Measurements from ENCODE around the gene SDHC.
"Not testable (repeated sequence)": the region's sequence is repeated elsewhere in the genome, so short reads cannot be mapped to it uniquely, and the experiment has no call there.

The SDHC gene

DNA sequence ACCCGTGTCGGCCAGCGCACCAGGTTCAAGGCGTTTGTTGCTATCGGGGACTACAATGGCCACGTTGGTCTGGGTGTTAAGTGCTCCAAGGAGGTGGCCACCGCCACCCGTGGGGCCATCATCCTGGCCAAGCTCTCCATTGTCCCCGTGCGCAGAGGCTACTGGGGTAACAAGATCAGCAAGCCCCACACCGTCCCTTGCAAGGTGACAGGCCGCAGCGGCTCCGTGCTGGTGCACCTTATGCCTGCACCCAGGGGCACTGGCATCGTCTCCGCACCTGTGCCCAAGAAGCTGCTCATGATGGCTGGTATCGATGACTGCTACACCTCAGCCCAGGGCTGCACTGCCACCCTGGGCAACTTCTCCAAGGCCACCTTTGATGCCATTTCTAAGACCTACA, 92.4 kb downstream of the SDHC start:
- peaks cover 28% of the 10 kb centered on the region for H3K4me1 Mint-ChIP-seq
- H3K27me3 Mint-ChIP-seq = not testable (repeated sequence)
- CTCF ChIA-PET = interaction anchor here (1.3 kb wide), 1 partner anchor 34 kb away, joined by 3 read pairs; no protein-coding TSS in a partner anchor

DNA sequence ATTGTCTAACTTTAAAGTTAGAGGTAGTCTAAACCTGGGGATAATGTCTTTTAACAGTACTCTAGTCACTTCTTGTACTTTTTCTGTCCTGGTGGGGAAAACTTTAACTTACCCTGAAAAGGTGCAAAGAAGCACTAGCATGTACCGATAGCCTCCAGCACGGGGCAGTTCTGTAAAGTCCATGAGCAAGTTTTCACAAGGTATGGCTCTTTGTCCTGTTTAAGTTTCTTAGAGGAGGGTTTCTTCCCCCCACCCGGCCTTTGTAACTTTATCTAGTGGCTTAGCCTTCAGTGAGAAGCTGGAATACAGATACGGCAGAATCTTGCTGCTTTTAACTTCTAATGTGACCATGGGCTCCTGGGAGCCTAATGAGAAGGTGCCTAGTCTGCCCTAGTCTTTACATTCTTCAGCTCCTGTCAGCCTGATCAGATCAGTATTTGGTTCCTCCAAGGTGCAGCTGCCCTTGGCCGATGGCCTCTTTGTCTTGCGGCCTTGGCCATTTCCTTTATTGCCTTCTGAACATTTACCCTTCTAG, 93.3 kb downstream of the SDHC start:
- Mint-ChIP-seq H3K4me1 (peaks cover 28% of the 10 kb centered on the region), H3K36me3 (peaks cover 7% of the 10 kb centered on the region), H3K27ac (no peak overlapping the region), H3K27me3 (peaks cover 8% of the 10 kb centered on the region), H3K4me3 (no peak overlapping the region), H3K9me3 (no peaks in the 10 kb centered on the region)
- no peak for DNase-seq
- CTCF ChIA-PET = interaction anchor here (0.6 to 1.3 kb wide), 2 partner anchors 32 to 33 kb away, joined by 3 read pairs; no protein-coding TSS in a partner anchor

More for the DNA sequence above, 92.4 kb downstream of the SDHC start:
- peaks cover 10% of the 10 kb centered on the region for H3K36me3 Mint-ChIP-seq
- not testable (repeated sequence) for H3K27ac Mint-ChIP-seq, H3K9me3 Mint-ChIP-seq, H3K4me3 Mint-ChIP-seq, DNase-seq

DNA sequence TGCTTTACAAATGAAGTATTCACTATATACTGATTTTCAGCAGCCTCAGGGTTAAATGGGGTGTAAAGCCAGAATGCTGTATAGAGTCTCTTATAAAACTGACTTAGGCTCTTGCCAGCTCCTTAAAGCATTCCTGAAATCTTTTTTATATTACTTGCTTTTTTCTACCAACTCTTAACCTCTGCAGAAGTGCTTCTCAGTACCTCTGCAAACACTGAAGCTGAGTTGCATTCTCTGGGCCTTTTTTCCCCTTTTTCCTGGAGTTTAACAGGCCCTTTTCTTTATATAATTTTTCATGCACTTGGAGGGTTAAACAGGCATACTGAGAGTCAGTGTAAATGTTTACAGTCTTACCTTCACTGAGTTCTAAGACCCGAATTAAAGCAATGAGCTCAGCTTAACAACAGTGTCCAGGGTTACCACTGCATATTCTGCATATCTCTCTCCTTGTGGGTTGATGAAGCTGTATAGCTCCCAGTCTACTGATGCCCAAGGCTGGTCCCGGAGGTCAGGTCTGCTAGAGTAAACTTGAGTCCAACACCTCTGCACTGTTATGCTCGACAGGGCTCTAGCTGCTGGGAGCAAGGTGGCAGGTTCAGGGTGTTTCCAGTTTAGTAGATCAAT, 94.4 kb downstream of the SDHC start:
- CTCF ChIA-PET = interaction anchor here (0.7 to 2.2 kb wide), 3 partner anchors 20 to 32 kb away, joined by 3 to 5 read pairs (median 3); no protein-coding TSS in a partner anchor
- H3K4me3 Mint-ChIP-seq = no peak overlapping the region
- H3K27ac Mint-ChIP-seq = no peak overlapping the region

DNA sequence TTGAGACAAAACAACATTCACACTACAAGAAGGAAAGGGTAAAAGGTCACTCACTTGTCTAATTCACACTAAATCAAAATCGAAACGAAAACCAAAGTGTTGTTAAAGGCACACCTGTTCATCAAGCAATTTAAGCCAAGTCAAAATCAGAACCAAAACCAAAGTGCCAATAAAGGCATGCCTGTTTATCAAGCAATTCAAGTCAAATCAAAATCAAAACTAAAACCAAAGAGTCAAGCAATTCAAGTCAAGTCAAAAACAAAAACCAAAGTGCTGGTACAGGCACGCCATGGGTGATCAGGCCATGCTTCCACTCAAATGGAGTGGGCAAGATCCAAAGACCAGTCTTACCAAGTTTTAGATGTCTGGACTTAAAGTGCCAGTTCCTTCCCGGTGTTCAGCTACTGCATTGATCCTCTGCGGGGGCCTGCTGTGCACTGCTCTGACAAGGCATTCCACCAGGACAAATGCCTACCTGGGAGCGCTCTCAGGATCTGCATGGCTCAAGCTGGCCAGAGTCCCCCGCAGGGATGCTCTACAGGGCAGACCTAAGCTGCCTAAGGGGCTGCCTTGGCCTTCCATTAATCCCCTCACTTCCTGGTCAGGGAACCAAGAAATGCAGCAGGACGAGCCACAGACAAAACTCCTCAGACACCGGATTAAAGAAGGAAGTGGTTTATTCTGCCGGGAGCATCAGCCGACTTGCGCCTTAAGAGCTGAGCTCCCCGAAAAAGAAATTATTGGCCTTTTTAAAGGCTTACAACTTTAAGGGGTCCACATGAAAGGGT, 95.9 kb downstream of the SDHC start:
- Mint-ChIP-seq H3K27ac (peak overlapping the region; percentile 81), H3K4me3 (peak overlapping the region; percentile 1), H3K4me1 (peaks cover 19% of the 10 kb centered on the region)
- peak; percentile 49 for DNase-seq
- H3K36me3 Mint-ChIP-seq, H3K27me3 Mint-ChIP-seq, H3K9me3 Mint-ChIP-seq: not testable (repeated sequence)
- CTCF ChIA-PET = interaction anchor here (2.2 kb wide), 1 partner anchor 30 kb away, joined by 5 read pairs; no protein-coding TSS in a partner anchor

More for the DNA sequence above, 94.4 kb downstream of the SDHC start:
- Mint-ChIP-seq H3K27me3 (peaks cover 8% of the 10 kb centered on the region), H3K36me3 (peaks cover 6% of the 10 kb centered on the region), H3K9me3 (no peaks in the 10 kb centered on the region), H3K4me1 (peaks cover 26% of the 10 kb centered on the region)
- DNase-seq = no peak

DNA sequence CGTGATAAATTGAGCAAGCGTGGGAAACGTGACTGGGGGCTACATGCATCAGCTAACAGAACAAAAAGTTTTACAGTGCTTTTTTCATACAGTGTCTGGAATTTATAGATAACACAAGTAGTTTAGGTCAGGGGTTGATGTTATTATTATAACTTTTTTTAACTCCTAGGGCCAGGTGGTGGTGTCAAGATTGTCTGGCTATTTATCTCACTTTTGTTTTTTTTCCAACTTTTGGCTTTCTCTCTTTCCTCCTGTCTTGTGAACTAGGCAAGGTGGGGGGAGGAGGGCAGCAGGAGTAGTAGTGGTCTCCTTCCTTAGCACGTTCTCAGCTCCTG, 96.4 kb downstream of the SDHC start:
- not testable (repeated sequence) for H3K9me3 Mint-ChIP-seq, H3K4me3 Mint-ChIP-seq, H3K27me3 Mint-ChIP-seq, DNase-seq, H3K36me3 Mint-ChIP-seq
- H3K4me1 Mint-ChIP-seq = peaks cover 19% of the 10 kb centered on the region
- peak overlapping the region; percentile 81 for H3K27ac Mint-ChIP-seq
- CTCF ChIA-PET = interaction anchor here (2.2 kb wide), 1 partner anchor 30 kb away, joined by 5 read pairs; no protein-coding TSS in a partner anchor
